ENCODE data around the gene BCAP29.

- TF ChIP-seq CTCF (IDR thresholded peaks at IDR 0.05; ENCODE audit: insufficient read depth, low read depth, low read length) (no peak), EZH2 (IDR thresholded peaks at IDR 0.05; ENCODE audit: insufficient read depth, low read length) (no peak)
Measured at GRCh38 chr7:107563775-107564552, 16.1 kb upstream of the BCAP29 start, which contains the start of the genes COG5 and DUS4L.

All from astrocyte (in vitro differentiated cells and primary cell).